Measurements from ENCODE around the gene ZNF317.
"Not testable (repeated sequence)": the region's sequence is repeated elsewhere in the genome, so short reads cannot be mapped to it uniquely, and the experiment has no call there.

ZNF317 gene

GRCh38 chr19:9178901-9179300 lies 38.7 kb downstream of the ZNF317 start, which contains the start of gene OR7D2:
Gene OR7D2, plus strand, starts transcription at chr19:9178979. Its CDS starts 6,803 bp downstream, at chr19:9185782.
- no peak for DNase-seq

- no peak for DNase-seq
Measured at GRCh38 chr19:9183000-9183399, 42.8 kb downstream of the ZNF317 start.

- DNase-seq: no peak
Measured at GRCh38 chr19:9187191-9187590, 47.0 kb downstream of the ZNF317 start.

DNA sequence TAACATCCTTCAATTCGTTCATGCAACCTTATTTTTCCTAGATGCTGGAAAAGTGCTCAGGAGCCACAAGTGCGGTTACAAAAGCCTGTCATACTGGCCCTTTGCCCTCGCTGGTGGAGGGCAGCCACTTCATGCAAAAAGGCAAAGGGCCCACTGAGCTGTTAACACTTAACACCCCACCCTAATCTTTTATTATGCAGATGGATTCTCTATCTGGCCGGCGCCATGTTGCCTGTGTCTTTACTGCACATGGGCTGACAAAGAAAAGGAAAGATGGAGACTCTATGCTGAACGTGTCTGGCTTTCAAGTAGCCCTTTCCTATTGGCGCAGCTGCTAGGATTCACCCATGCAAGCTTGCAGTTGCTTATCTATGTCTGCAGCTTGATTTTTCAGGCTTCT lies 49.3 kb downstream of the ZNF317 start:
- DNase-seq: no peak

DNA sequence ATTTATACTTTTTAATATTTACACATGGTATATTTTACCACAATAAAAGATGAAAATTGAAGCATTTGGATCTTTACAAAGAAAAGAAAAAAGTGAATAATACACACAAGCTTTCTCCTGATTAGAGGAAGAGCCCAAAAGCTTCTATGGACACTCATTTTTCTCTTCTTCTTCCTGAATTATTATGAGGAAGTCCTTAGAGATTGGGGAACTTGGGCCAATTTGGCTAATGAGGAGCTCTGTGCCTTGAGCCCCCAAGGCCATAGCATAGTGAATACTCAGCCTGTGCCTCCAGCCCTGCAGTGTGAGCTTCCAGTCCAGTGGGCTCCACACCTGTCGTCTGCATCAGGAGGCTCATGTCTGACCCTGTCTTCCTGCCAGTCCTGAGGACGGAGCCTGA lies 57.8 kb downstream of the ZNF317 start:
- DNase-seq: not testable (repeated sequence)

GRCh38 chr19:9205501-9206113 lies 65.4 kb downstream of the ZNF317 start:
- peak; percentile 58 for DNase-seq
